Endodermal cell (in vitro differentiated cells): ENCODE data around the gene PIBF1. TPM values are rescaled to one million over a fixed set of nuclear protein-coding genes. Genes with fewer than 3 reads are reported as not detected.

Experiments
- DNase-seq: peaks from one replicate; pipeline ENCODE4 v3.0.0-alpha.2; 2017
- H3K27ac ChIP-seq: 2 replicates; pipeline ENCODE4 v1.5.1; 2013; ENCODE audit warnings: mild to moderate bottlenecking, low read depth, low read length, moderate library complexity
- H3K27me3 ChIP-seq: 2 replicates; pipeline ENCODE4 v1.6.1; 2013; ENCODE audit warnings: mild to moderate bottlenecking, low read length, moderate library complexity; ENCODE audit not compliant: insufficient read depth, control insufficient read depth, poor library complexity, severe bottlenecking
- H3K36me3 ChIP-seq: 2 replicates; pipeline ENCODE4 v1.7.0; 2013; ENCODE audit warnings: mild to moderate bottlenecking, low read length, moderate library complexity; ENCODE audit not compliant: control insufficient read depth, insufficient read depth
- H3K4me1 ChIP-seq: one replicate; pipeline ENCODE4 v1.7.0; 2013; ENCODE audit warnings: low read length; ENCODE audit not compliant: control insufficient read depth, insufficient read depth
- H3K4me3 ChIP-seq: 2 replicates; pipeline ENCODE4 v1.5.1; 2013; ENCODE audit warnings: mild to moderate bottlenecking, low read length, moderate library complexity
- H3K9ac ChIP-seq: 2 replicates; pipeline ENCODE4 v1.6.1; 2013; ENCODE audit warnings: mild to moderate bottlenecking, low read length, moderate library complexity; ENCODE audit not compliant: poor library complexity, severe bottlenecking; ENCODE audit errors: extremely low read depth
- H3K9me3 ChIP-seq: 2 replicates; pipeline ENCODE4 v1.6.1; 2013; ENCODE audit warnings: mild to moderate bottlenecking, low read length, moderate library complexity; ENCODE audit not compliant: control insufficient read depth
- H3K27ac Mint-ChIP-seq: 2 replicates; pipeline ENCODE4 v1.8.0; 2020; ENCODE audit warnings: mixed read lengths
- H3K27me3 Mint-ChIP-seq: 2 replicates; pipeline ENCODE4 v1.8.0; 2021; ENCODE audit warnings: mild to moderate bottlenecking, mixed read lengths; ENCODE audit not compliant: insufficient read depth
- H3K36me3 Mint-ChIP-seq: 2 replicates; pipeline ENCODE4 v1.8.0; 2020; ENCODE audit warnings: low read depth, mixed read lengths
- H3K4me1 Mint-ChIP-seq: 2 replicates; pipeline ENCODE4 v1.8.0; 2020; ENCODE audit warnings: mixed read lengths
- H3K4me3 Mint-ChIP-seq: 2 replicates; pipeline ENCODE4 v1.8.0; 2020; ENCODE audit warnings: mild to moderate bottlenecking, moderate library complexity, mixed read lengths
- H3K9me3 Mint-ChIP-seq: 2 replicates; pipeline ENCODE4 v1.8.0; 2020; ENCODE audit warnings: mild to moderate bottlenecking, mixed read lengths
- CTCF ChIP-seq: fragments of 200-600 bp; sonication (generic); conservative IDR thresholded peaks from 2 replicates; pipeline ENCODE4 v1.5.0; 2021; ENCODE audit warnings: antibody characterized with exemption, mild to moderate bottlenecking
- WGBS, 2 experiments: methylation state at CpG; one replicate each; pipeline versions ENCODE4 v1.1.5 to v1.1.7; 2013; ENCODE audit warnings: missing lambda C conversion rate in 2 of 2, mixed read lengths in 1 of 2; ENCODE audit not compliant: insufficient coverage in 1 of 2, insufficient read length in 1 of 2; 5-methylcytosine and 5-hydroxymethylcytosine counted together
- total RNA-seq, 2 donors: library from RNA; stranded (reverse); fragmentation: NEBNext Ultra II Directional in 1 of 2; extraction: Animal tissue kit (Norgen Biotek cat#: 25700) in 1 of 2; gene quantifications; 2 replicates in 1 of 2; 3 replicates in 1 of 2; pipeline ENCODE4 v1.2.1, GENCODE V29; 2021

The PIBF1 gene
- total RNA-seq, 2 donors from 2014 or later = 25.6 to 35.2 TPM

DNA sequence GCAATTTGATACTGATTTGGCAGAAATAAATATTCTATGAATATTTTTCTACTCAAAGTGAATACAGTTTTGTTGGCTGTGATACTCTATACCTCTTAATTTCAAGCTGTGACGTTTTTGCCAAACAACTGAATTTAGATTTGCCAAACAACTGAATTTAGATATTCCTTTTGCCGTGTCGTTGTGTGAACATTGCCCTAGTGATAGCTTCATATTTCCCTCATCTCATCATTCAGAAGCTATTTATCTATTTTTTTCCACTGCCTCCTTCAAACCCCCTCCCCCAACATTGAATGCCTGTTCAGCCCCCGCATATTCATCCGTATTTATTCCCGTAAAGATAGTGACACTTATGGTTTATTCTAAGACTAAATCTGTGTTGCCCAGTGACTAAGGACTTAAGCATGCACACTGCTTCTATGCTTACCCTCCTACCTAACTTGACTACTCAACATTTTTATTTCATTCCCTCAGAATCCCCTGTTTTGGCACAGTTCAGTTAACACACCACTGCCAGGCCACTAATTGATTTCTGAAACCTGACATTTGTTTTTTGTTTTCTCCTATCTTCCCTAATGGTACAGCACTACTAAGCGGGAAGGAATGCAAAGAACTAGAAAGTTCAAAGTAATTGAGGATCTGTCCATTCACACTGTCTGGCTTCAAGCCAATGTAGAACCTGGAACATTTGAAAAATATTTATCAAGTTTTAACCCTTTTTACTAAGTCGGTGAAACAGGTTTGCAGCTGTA, 274.1 kb downstream of the PIBF1 start:
- Histone ChIP-seq H3K9ac (no peak overlapping the region), H3K4me1 (peaks cover 7% of the 10 kb centered on the region), H3K27ac (no peak overlapping the region), H3K4me3 (no peak overlapping the region), H3K36me3 (no peaks in the 10 kb centered on the region), H3K9me3 (no peaks in the 10 kb centered on the region), H3K27me3 (peaks cover 13% of the 10 kb centered on the region)
- Mint-ChIP-seq H3K27ac (no peak overlapping the region), H3K4me3 (no peak overlapping the region), H3K36me3 (no peaks in the 10 kb centered on the region), H3K27me3 (peaks cover 24% of the 10 kb centered on the region), H3K4me1 (peaks cover 21% of the 10 kb centered on the region), H3K9me3 (no peaks in the 10 kb centered on the region)
- DNase-seq = no peak
- WGBS, 2 experiments = 75 to 78% methylated on average over 8 of the region's 8 CpGs
- no peak for TF ChIP-seq CTCF

- peaks cover 24% of the 10 kb centered on the region for H3K27me3 Mint-ChIP-seq
- H3K9ac ChIP-seq = no peak overlapping the region
- no peak for DNase-seq
- H3K4me1 Mint-ChIP-seq = peaks cover 24% of the 10 kb centered on the region
- peaks cover 3% of the 10 kb centered on the region for H3K36me3 ChIP-seq
- no peaks in the 10 kb centered on the region for H3K9me3 ChIP-seq
- H3K36me3 Mint-ChIP-seq = no peaks in the 10 kb centered on the region
- peaks cover 7% of the 10 kb centered on the region for H3K4me1 ChIP-seq
- no peak overlapping the region for H3K4me3 Mint-ChIP-seq
- no peaks in the 10 kb centered on the region for H3K9me3 Mint-ChIP-seq
- H3K27me3 ChIP-seq = peaks cover 13% of the 10 kb centered on the region
- no peak overlapping the region for H3K4me3 ChIP-seq
- no peak overlapping the region for H3K27ac Mint-ChIP-seq
- TF ChIP-seq CTCF = no peak
- WGBS, 2 experiments = 90 to 94% methylated on average over 3 of the region's 4 CpGs
- no peak overlapping the region for H3K27ac ChIP-seq
Observed at GRCh38 chr13:73056565-73056962, 274.6 kb downstream of the PIBF1 start.

- peaks cover 12% of the 10 kb centered on the region for H3K36me3 ChIP-seq
- peaks cover 33% of the 10 kb centered on the region for H3K4me1 Mint-ChIP-seq
- H3K4me1 ChIP-seq = peaks cover 7% of the 10 kb centered on the region
- peaks cover 32% of the 10 kb centered on the region for H3K27me3 Mint-ChIP-seq
- H3K27me3 ChIP-seq = peaks cover 13% of the 10 kb centered on the region
- no peak for TF ChIP-seq CTCF
- peaks cover 7% of the 10 kb centered on the region for H3K36me3 Mint-ChIP-seq
- peak overlapping the region; percentile 92 for H3K4me3 ChIP-seq
- no peak overlapping the region for H3K27ac Mint-ChIP-seq
- H3K27ac ChIP-seq = no peak overlapping the region
- H3K4me3 Mint-ChIP-seq = peak overlapping the region; percentile 93
- WGBS, 2 experiments = 82% methylated on average over 4 of the region's 4 CpGs; no CpG with 5 or more reads in 1 of the 2 experiments
- H3K9me3 ChIP-seq = no peaks in the 10 kb centered on the region
- H3K9me3 Mint-ChIP-seq = no peaks in the 10 kb centered on the region
- no peak for DNase-seq
- no peak overlapping the region for H3K9ac ChIP-seq
Observed at GRCh38 chr13:73057284-73058063, 275.5 kb downstream of the PIBF1 start.
